ENCODE results near the gene AFM. TPM values are rescaled to one million over a fixed set of nuclear protein-coding genes. Genes with fewer than 3 reads are reported as not detected.

AFM gene
- total and polyA plus RNA-seq, 2 experiments from 2014 or later = 52.7 to 78.4 TPM

- no peak overlapping the region for H3K4me3 ChIP-seq
- 71% methylated on average over 7 of the region's 7 CpGs for WGBS (ENCODE audit: low lambda C conversion rate, missing lambda C conversion rate)
- H2AFZ ChIP-seq = no peak overlapping the region
- H3K27me3 ChIP-seq = no peaks in the 10 kb centered on the region
- peak overlapping the region; percentile 2 for H3K4me2 ChIP-seq
- H3K9me2 ChIP-seq (replicated peaks; ENCODE audit: insufficient read depth) = no peaks in the 10 kb centered on the region
- TF ChIP-seq, protein P1, sequence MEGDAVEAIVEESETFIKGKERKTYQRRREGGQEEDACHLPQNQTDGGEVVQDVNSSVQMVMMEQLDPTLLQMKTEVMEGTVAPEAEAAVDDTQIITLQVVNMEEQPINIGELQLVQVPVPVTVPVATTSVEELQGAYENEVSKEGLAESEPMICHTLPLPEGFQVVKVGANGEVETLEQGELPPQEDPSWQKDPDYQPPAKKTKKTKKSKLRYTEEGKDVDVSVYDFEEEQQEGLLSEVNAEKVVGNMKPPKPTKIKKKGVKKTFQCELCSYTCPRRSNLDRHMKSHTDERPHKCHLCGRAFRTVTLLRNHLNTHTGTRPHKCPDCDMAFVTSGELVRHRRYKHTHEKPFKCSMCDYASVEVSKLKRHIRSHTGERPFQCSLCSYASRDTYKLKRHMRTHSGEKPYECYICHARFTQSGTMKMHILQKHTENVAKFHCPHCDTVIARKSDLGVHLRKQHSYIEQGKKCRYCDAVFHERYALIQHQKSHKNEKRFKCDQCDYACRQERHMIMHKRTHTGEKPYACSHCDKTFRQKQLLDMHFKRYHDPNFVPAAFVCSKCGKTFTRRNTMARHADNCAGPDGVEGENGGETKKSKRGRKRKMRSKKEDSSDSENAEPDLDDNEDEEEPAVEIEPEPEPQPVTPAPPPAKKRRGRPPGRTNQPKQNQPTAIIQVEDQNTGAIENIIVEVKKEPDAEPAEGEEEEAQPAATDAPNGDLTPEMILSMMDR (IDR thresholded peaks at IDR 0.05; ENCODE audit: poor library complexity) = no peak
- TF ChIP-seq EZH2 (IDR thresholded peaks at IDR 0.05; ENCODE audit: borderline replicate concordance) (no peak), EZH2phosphoT487 (IDR thresholded peaks at IDR 0.05; ENCODE audit: low read depth, severe bottlenecking, unreplicated experiment) (no peak)
- H3K4me1 ChIP-seq (ENCODE audit: insufficient read depth) = no peaks in the 10 kb centered on the region
- no peaks in the 10 kb centered on the region for H4K20me1 ChIP-seq (ENCODE audit: insufficient read depth, poor library complexity, severe bottlenecking)
- H3K27ac ChIP-seq = peak overlapping the region; percentile 0
- H3K36me3 ChIP-seq (replicated peaks; ENCODE audit: insufficient read depth, low read depth) = no peaks in the 10 kb centered on the region
- no peak for DNase-seq (ENCODE audit: low spot score)
- H3K79me2 ChIP-seq = no peaks in the 10 kb centered on the region
- no peaks in the 10 kb centered on the region for H3K9me3 ChIP-seq (ENCODE audit: low read depth)
Measured at GRCh38 chr4:73445383-73446335, 35.9 kb upstream of the AFM start.

GRCh38 chr4:73446336-73446938 lies 35.1 kb upstream of the AFM start:
- Histone ChIP-seq H2AFZ (no peak overlapping the region), H3K36me3 (replicated peaks; ENCODE audit: insufficient read depth, low read depth) (no peaks in the 10 kb centered on the region), H3K4me2 (peak overlapping the region; percentile 2), H3K79me2 (no peaks in the 10 kb centered on the region), H4K20me1 (ENCODE audit: insufficient read depth, poor library complexity, severe bottlenecking) (no peaks in the 10 kb centered on the region), H3K4me3 (no peak overlapping the region), H3K27ac (peak overlapping the region; percentile 0), H3K9me3 (ENCODE audit: low read depth) (no peaks in the 10 kb centered on the region), H3K4me1 (ENCODE audit: insufficient read depth) (peaks cover 3% of the 10 kb centered on the region), H3K9me2 (replicated peaks; ENCODE audit: insufficient read depth) (no peaks in the 10 kb centered on the region), H3K27me3 (no peaks in the 10 kb centered on the region)
- 35% methylated on average over 4 of the region's 4 CpGs for WGBS (ENCODE audit: low lambda C conversion rate, missing lambda C conversion rate)
- TF ChIP-seq, protein P1 (IDR thresholded peaks at IDR 0.05; ENCODE audit: poor library complexity) = peak; percentile 82
- no peak for TF ChIP-seq EZH2phosphoT487 (IDR thresholded peaks at IDR 0.05; ENCODE audit: low read depth, severe bottlenecking, unreplicated experiment)
- peak; percentile 72 for DNase-seq (ENCODE audit: low spot score)

DNA sequence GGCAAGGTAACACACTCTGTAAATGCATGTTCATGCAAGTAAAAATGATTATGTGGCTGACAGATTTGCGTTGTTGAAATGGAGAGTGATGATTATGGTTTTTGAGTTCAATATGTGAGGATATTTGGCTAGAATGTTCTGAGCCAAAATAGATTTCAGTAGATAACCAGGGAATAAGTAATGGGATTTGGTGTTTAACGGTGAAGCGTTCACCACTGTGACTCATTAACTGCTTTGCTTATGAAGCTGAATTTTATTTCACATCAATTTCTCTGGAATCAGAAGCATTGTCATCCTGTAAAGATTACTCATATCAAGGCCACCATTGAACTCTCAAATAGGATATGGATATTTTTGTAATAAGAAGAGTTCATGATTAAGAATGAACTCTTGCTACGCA lies 33.9 kb upstream of the AFM start:
- Histone ChIP-seq H3K4me3 (no peak overlapping the region), H3K79me2 (no peaks in the 10 kb centered on the region), H3K4me2 (no peak overlapping the region), H3K4me1 (ENCODE audit: insufficient read depth) (peaks cover 7% of the 10 kb centered on the region), H3K9me3 (ENCODE audit: low read depth) (no peaks in the 10 kb centered on the region), H3K36me3 (replicated peaks; ENCODE audit: insufficient read depth, low read depth) (no peaks in the 10 kb centered on the region), H3K27me3 (no peaks in the 10 kb centered on the region), H2AFZ (no peak overlapping the region), H3K27ac (no peak overlapping the region), H4K20me1 (ENCODE audit: insufficient read depth, poor library complexity, severe bottlenecking) (no peaks in the 10 kb centered on the region), H3K9me2 (replicated peaks; ENCODE audit: insufficient read depth) (no peaks in the 10 kb centered on the region)
- no peak for DNase-seq (ENCODE audit: low spot score)
- 71% methylated on average over 4 of the region's 4 CpGs for WGBS (ENCODE audit: low lambda C conversion rate, missing lambda C conversion rate)
- TF ChIP-seq, protein P1 (IDR thresholded peaks at IDR 0.05; ENCODE audit: poor library complexity) = no peak
- TF ChIP-seq EZH2 (IDR thresholded peaks at IDR 0.05; ENCODE audit: borderline replicate concordance) (no peak), EZH2phosphoT487 (IDR thresholded peaks at IDR 0.05; ENCODE audit: low read depth, severe bottlenecking, unreplicated experiment) (no peak)
